K562 (cell line): ENCODE data around the gene MRPL10. TPM values are rescaled to one million over a fixed set of nuclear protein-coding genes. Genes with fewer than 3 reads are reported as not detected.
A peak's percentile ranks its signal among the peaks of the same experiment; 100 is the strongest.

Source experiments
- ARID2 ChIP-seq: fragments of 450-650 bp; IDR thresholded peaks from 2 replicates; pipeline ENCODE4 v1.6.1; 2017; ENCODE audit warnings: antibody characterized with exemption, mild to moderate bottlenecking
- CBX5 ChIP-seq: IDR thresholded peaks from 2 replicates; pipeline ENCODE4 v1.6.1; 2014; ENCODE audit warnings: low read depth, borderline replicate concordance
- CREB1 ChIP-seq, 2 experiments: sonication (generic) in 1 of 2; formaldehyde crosslinking in 1 of 2; IDR thresholded peaks; 2 replicates each; pipeline versions ENCODE4 v1.6.1 to v1.8.0; 2012 to 2022; ENCODE audit warnings: inconsistent platforms in 1 of 2, mild to moderate bottlenecking in 1 of 2, missing genetic modification reagents in 1 of 2, moderate library complexity in 1 of 2
- ERF ChIP-seq: fragments of 450-650 bp; formaldehyde crosslinking; IDR thresholded peaks from 2 replicates; pipeline ENCODE4 v1.4.0; 2020; ENCODE audit warnings: mild to moderate bottlenecking, mixed read lengths
- NCOR1 ChIP-seq: fragments of 450-650 bp; IDR thresholded peaks from 2 replicates; pipeline ENCODE4 v1.6.1; 2016; ENCODE audit warnings: mild to moderate bottlenecking, moderate library complexity
- RBM14 ChIP-seq: fragments of 200-400 bp; formaldehyde crosslinking; IDR thresholded peaks from 2 replicates; pipeline ENCODE4 v1.6.1; 2018; ENCODE audit warnings: low read depth, mild to moderate bottlenecking, low read length, moderate library complexity, borderline replicate concordance; ENCODE audit not compliant: insufficient read depth
- SMAD4 ChIP-seq: fragments of 250-450 bp; sonication (Bioruptor Pico); conservative IDR thresholded peaks from 2 replicates; pipeline ENCODE4 v1.8.0; 2021; ENCODE audit warnings: inconsistent platforms, mild to moderate bottlenecking, moderate library complexity
- STAT5B ChIP-seq: fragments of 250-450 bp; sonication (Bioruptor Pico); IDR thresholded peaks from 2 replicates; pipeline ENCODE4 v1.8.0; 2021; ENCODE audit warnings: mild to moderate bottlenecking, inconsistent platforms
- ZNF79 ChIP-seq: fragments of 250-450 bp; sonication (Bioruptor Pico); IDR thresholded peaks from 2 replicates; pipeline ENCODE4 v1.4.0; 2020; ENCODE audit warnings: low read depth, mild to moderate bottlenecking, moderate library complexity
- polyA plus RNA-seq, 8 experiments: library from polyadenylated mRNA; depleted of rRNA in 4 of 8; stranded (reverse) in 5 of 8; unstranded in 3 of 8; fragments of >200 nt; fragmentation: Nextera tagmentation in 2 of 8; fragmentation: Illumina TruSeq in 1 of 8; extraction: Ambion mirVana in 2 of 8; extraction: Trizol in 1 of 8; gene quantifications; 2 replicates each; pipeline versions ENCODE4 v1.2.1 to v1.2.3, GENCODE V29; 2011 to 2014; ENCODE audit warnings: inconsistent platforms in 1 of 8, missing spikeins in 1 of 8
- total RNA-seq, 7 experiments: library from RNA; depleted of rRNA in 6 of 7; stranded (reverse); fragments of >200 nt in 6 of 7; fragmentation: Illumina TruSeq in 2 of 7; extraction: Trizol in 2 of 7; gene quantifications; 2 replicates each; pipeline versions ENCODE4 v1.2.1 to v1.2.3, GENCODE V29; 2011 to 2021; ENCODE audit warnings: low replicate concordance in 1 of 7
- TF ChIP-seq, protein P1 (sequence below), 2 experiments: IDR thresholded peaks; 2 replicates each; pipeline ENCODE4 v1.6.1; 2012; ENCODE audit warnings: improper control_type of control experiment in 2 of 2, low read depth in 2 of 2, low read length in 2 of 2, borderline replicate concordance in 1 of 2
- TF ChIP-seq, protein P2 (sequence below): fragments of 250-450 bp; sonication (Bioruptor Pico); IDR thresholded peaks from 2 replicates; pipeline ENCODE4 v1.9.0; 2021; ENCODE audit warnings: mild to moderate bottlenecking, inconsistent platforms
- TF ChIP-seq, protein P3 (sequence below): fragments of 450-650 bp; conservative IDR thresholded peaks from 2 replicates; pipeline ENCODE4 v1.6.1; 2016; ENCODE audit warnings: missing genetic modification characterization, low read depth, mild to moderate bottlenecking, control low read depth, missing compliant biosample characterization
- TF ChIP-seq, protein P4 (sequence below): sonication (generic); formaldehyde crosslinking; IDR thresholded peaks from 2 replicates; pipeline ENCODE4 v1.8.1; 2023; ENCODE audit warnings: mild to moderate bottlenecking, missing genetic modification reagents
- TF ChIP-seq, protein P5 (sequence below): fragments of 450-650 bp; formaldehyde crosslinking; IDR thresholded peaks from 2 replicates; pipeline ENCODE4 v1.4.0; 2022; ENCODE audit warnings: missing genetic modification characterization
- TF ChIP-seq, protein P6 (sequence below): sonication (generic); IDR thresholded peaks from 2 replicates; pipeline ENCODE4 v1.6.1; 2016

The MRPL10 gene
- total and polyA plus RNA-seq, 9 of the 15 experiments (the other 6 are each of a cell fraction or from before 2014, with no cell fraction given), result 27.8 to 105 (median 67.3) TPM

DNA sequence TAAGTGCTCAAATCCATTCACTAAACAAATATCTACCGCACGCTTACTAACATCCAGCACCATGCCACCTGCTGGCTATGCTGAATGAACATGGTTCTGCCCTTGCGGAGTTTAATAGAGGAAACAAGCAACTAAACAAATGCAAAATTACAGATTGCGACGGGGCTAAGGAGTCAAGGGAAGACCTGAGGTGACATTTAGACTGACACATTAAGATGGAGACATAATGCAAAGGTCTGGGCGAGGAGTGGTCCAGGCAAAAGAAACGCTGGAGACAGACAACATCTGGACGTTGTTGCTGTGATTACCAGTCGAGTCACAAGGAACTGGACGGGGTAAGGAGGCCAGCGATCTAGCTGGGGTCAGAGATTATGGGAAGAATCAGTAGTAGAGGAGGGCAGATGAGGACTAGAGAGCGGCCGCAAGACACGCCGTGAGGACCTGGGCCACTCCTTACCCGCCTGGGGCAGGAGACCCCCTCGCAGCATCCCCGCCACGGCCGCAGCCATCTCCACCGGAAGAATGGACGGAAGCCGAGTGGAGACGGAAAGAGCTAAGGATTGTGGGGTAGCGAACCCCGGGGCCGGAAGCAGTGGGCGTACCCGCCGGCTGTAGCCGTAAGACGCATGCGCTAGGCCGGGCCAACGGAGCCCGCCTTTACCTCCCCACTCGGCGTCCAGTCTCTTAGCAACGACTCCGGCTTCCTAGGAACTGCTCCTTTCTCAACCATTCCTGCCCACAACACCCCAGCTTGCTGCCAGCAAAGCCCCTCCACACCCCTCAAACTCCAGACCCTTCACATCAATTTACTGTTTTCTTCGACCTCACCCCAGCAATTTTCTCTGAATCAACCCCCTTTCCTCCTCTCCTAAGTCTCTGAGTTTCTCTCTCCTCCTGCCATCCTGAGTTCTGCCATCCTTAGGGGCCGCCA, at the start of gene MRPL10, which contains the start of gene LRRC46 (continued):
- TF ChIP-seq, protein P1, sequence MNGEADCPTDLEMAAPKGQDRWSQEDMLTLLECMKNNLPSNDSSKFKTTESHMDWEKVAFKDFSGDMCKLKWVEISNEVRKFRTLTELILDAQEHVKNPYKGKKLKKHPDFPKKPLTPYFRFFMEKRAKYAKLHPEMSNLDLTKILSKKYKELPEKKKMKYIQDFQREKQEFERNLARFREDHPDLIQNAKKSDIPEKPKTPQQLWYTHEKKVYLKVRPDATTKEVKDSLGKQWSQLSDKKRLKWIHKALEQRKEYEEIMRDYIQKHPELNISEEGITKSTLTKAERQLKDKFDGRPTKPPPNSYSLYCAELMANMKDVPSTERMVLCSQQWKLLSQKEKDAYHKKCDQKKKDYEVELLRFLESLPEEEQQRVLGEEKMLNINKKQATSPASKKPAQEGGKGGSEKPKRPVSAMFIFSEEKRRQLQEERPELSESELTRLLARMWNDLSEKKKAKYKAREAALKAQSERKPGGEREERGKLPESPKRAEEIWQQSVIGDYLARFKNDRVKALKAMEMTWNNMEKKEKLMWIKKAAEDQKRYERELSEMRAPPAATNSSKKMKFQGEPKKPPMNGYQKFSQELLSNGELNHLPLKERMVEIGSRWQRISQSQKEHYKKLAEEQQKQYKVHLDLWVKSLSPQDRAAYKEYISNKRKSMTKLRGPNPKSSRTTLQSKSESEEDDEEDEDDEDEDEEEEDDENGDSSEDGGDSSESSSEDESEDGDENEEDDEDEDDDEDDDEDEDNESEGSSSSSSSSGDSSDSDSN (IDR thresholded peaks at IDR 0.05; ENCODE audit: borderline replicate concordance in 1 of 2, low read depth in 2 of 2, low read length in 2 of 2), result no peak
- TF ChIP-seq, protein P2, sequence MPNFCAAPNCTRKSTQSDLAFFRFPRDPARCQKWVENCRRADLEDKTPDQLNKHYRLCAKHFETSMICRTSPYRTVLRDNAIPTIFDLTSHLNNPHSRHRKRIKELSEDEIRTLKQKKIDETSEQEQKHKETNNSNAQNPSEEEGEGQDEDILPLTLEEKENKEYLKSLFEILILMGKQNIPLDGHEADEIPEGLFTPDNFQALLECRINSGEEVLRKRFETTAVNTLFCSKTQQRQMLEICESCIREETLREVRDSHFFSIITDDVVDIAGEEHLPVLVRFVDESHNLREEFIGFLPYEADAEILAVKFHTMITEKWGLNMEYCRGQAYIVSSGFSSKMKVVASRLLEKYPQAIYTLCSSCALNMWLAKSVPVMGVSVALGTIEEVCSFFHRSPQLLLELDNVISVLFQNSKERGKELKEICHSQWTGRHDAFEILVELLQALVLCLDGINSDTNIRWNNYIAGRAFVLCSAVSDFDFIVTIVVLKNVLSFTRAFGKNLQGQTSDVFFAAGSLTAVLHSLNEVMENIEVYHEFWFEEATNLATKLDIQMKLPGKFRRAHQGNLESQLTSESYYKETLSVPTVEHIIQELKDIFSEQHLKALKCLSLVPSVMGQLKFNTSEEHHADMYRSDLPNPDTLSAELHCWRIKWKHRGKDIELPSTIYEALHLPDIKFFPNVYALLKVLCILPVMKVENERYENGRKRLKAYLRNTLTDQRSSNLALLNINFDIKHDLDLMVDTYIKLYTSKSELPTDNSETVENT, result peak; percentile 86; the same call in 1 of the 2 replicates
- TF ChIP-seq ARID2 (no peak), SMAD4 (CRISPR knock-in tag) (no peak), STAT5B (CRISPR knock-in tag) (no peak), CREB1 (IDR thresholded peaks at IDR 0.05) (no peak), CREB1 (CRISPR knock-in tag; IDR thresholded peaks at IDR 0.05) (0 out of 2 replicates have a peak, but pooled peaks have one; percentile 50), ZNF79 (CRISPR knock-in tag) (no peak), RBM14 (no peak), NCOR1 (no peak), CBX5 (no peak), ERF (CRISPR knock-in tag) (no peak)
- TF ChIP-seq, protein P3, sequence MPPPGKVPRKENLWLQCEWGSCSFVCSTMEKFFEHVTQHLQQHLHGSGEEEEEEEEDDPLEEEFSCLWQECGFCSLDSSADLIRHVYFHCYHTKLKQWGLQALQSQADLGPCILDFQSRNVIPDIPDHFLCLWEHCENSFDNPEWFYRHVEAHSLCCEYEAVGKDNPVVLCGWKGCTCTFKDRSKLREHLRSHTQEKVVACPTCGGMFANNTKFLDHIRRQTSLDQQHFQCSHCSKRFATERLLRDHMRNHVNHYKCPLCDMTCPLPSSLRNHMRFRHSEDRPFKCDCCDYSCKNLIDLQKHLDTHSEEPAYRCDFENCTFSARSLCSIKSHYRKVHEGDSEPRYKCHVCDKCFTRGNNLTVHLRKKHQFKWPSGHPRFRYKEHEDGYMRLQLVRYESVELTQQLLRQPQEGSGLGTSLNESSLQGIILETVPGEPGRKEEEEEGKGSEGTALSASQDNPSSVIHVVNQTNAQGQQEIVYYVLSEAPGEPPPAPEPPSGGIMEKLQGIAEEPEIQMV (tag), result no peak
- TF ChIP-seq, protein P4, sequence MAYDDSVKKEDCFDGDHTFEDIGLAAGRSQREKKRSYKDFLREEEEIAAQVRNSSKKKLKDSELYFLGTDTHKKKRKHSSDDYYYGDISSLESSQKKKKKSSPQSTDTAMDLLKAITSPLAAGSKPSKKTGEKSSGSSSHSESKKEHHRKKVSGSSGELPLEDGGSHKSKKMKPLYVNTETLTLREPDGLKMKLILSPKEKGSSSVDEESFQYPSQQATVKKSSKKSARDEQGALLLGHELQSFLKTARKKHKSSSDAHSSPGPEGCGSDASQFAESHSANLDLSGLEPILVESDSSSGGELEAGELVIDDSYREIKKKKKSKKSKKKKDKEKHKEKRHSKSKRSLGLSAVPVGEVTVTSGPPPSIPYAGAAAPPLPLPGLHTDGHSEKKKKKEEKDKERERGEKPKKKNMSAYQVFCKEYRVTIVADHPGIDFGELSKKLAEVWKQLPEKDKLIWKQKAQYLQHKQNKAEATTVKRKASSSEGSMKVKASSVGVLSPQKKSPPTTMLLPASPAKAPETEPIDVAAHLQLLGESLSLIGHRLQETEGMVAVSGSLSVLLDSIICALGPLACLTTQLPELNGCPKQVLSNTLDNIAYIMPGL (CRISPR knock-in tag), result 0 out of 2 replicates have a peak, but pooled peaks have one; percentile 72
- TF ChIP-seq, protein P5, sequence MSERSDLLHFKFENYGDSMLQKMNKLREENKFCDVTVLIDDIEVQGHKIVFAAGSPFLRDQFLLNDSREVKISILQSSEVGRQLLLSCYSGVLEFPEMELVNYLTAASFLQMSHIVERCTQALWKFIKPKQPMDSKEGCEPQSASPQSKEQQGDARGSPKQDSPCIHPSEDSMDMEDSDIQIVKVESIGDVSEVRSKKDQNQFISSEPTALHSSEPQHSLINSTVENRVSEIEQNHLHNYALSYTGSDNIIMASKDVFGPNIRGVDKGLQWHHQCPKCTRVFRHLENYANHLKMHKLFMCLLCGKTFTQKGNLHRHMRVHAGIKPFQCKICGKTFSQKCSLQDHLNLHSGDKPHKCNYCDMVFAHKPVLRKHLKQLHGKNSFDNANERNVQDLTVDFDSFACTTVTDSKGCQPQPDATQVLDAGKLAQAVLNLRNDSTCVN (CRISPR knock-in tag), result no peak
- TF ChIP-seq, protein P6, sequence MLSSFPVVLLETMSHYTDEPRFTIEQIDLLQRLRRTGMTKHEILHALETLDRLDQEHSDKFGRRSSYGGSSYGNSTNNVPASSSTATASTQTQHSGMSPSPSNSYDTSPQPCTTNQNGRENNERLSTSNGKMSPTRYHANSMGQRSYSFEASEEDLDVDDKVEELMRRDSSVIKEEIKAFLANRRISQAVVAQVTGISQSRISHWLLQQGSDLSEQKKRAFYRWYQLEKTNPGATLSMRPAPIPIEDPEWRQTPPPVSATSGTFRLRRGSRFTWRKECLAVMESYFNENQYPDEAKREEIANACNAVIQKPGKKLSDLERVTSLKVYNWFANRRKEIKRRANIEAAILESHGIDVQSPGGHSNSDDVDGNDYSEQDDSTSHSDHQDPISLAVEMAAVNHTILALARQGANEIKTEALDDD, result no peak
